Activated T-cell treated with anti-CD3 and anti-CD28 coated beads for 1 hour (primary cell): ENCODE results near the gene ATG14.
"Not testable (repeated sequence)": the region's sequence is repeated elsewhere in the genome, so short reads cannot be mapped to it uniquely, and the experiment has no call there.

Experiments used
- DNase-seq: peaks from one replicate; pipeline ENCODE4 v3.0.0-alpha.2; 2020; ENCODE audit warnings: low read depth

ATG14 gene

DNA sequence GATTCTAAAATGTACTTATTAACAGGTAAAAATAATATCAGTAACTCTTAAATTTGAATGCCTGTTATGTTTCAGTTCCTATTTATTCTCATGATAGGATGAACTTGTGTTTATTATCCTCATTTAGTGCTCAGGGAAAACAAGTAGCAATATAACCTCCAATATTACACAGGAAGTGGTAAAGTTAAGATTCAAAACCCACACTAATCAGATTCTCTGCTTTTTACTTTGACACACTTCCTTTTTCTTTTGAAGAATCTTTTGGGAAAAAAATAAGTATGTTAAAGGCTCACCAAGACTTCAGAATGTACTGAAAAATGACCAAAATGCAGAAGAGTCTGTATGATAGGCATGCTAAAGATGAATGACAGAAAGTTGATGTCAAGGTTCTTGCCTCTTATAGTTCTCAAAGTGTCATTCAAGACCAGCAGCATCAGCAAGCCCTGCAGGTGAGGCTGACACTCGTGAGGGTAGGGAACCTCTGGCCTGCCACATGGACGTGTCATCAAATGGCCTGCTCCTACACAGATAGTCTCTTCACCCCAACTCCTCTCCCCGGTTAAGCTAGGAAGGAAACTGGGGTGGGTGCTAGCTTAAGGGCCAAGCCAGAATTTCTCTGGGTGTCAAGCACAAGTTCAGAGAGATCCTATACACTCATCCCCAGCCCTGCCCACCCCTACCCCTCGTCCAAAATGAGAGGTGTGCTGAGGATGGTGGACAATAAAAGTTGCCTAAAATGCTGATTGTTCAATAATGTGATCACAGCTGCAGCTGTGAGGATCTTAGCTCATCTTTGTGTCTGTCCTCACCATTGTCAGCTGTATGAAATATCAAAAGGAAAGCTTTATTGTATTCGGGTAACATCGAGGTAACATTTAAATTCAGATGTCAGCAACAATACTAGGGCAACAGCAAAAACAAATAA is 22.5 kb upstream of the ATG14 start:
- no peak for DNase-seq

DNA sequence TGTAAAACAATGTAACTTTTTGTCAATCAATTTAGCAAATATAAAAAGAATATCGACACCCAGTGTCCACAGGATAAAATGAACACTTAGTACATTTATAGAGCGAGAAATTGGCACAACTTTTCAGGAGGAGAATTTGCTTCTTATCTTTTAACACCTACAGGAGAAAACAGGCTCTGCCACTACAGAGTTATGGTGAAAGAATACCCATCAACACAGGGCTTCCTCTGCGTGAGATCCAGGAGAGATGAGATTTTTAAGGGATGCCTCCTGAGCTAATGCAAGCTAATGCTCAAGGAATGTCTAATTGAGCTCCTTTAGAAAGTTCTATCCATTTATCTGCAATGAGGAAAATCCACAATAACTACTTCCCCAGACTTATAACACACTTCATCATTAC is 21.0 kb upstream of the ATG14 start:
- no peak for DNase-seq

DNA sequence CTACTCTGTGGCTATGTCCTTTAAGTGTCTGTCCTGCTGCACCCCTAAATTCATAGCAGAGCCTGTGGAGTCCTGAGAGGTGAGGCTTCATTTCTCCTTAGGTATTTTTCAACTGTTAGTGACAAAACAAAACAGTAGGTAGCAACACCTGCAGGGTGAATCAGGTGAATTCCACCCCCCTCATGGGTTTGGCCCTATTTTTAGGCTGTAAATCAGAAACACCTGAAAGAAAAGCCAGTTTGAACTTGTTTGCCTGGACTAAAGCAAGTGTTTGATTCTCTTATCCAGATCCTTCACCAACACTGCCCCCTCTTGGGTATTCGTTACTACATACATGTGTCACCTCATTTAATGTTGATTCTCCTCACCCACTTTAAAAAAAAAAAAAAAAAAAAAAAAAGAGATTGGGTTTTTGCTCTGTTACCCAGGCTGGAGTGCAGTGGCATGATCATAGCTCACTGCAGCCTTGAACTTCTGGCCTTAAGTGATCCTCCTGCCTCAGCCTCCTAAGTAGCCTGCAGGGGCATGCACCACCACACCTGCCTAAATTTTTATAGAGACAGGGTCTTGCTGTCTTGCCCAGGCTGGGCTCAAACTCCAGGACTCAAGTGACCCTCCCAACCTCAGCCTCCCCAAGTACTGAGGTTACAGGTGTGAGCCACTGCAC is 18.5 kb upstream of the ATG14 start:
- DNase-seq: no peak

DNA sequence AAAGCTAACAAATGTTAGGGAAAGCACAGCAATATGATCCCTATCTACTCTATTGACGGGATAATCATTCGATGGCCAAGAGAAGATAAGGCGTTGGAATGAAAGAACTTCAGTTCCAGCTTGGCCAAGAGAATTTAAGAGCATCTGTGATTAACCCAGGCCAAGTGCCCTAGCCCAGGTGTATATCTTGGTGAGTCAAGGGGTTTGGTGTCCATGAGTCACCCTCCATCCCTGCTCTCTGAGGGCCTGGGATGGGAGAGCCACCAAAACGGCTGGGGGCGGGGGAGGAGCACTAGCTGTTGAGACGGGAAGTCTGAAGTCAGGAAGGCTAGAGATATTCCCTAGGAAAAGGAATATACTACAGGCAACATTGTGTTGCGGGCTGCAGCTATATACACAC is 15.8 kb upstream of the ATG14 start:
- no peak for DNase-seq

DNA sequence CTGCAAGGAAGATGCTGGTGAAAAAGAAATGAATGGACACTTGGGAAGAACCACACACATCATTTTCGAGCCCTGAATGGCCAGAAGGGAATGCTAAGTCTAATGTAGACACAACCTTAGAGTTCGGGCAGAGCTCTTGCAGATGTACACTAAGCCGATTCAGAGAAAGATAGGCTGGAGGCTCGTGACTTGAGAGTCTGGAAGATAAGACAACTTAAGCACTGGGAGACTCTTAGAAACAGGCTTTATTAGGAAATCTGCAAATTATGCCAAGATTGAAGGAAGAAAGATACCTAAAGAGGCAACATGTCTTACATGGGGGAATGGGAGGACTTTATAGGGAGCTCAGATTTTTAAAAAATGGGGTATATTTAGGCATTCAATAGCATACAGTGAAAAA is 15.3 kb upstream of the ATG14 start:
- DNase-seq: no peak

DNA sequence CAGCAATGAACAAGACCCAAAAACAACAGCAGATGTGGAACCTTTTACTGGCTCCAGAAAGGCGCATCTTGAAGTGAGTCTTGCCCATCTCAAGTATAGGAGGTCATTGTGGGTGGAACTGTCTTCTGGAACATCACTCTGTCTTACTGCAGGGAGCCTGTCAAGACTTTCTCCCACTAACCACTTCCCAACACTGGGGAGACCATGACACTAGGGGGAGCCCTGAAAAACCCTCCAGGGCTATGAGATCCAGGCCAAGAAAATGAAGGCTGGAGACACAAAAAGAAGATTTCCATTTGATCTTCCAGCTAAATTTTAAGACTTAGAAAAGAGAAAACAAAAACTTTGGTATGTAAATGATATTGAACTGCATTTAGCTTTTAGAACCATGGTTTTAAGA is 13.5 kb upstream of the ATG14 start:
- no peak for DNase-seq

DNA sequence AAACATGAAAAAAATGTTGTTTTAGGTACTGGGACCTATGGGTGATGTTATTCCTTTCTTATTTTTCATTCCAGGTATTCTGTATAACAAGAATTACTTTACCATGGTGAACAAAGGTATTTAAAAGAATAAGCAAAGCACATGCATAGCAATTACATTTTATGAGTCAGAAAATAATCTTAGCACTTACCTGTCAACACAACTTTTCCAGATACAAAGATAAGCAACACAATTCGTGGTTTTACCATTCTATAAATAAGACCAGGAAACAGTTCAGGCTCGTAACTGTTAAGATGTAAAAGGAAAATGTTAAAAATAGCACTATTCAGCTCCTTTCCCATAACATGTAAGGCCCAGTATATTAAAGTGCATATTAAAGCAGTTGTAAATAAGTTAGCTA is 12.3 kb upstream of the ATG14 start:
- DNase-seq: no peak

DNA sequence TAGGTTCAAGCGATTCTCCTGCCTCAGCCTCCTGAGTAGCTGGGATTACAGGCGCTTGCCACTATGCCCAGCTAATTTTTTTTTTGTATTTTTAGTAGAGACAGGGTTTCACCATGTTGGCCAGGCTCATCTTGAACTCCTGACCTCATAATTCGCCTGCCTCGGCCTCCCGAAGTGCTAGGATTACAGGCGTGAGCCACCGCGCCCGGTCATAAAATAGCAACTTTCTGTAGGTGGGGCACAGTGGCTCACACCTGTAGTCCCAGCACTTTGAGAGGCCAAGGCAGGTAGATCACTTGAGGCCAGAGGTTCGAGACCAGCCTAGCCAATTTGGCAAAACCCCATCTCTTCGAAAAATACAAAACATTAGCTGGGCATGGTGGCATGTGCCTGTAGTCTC is 10.7 kb upstream of the ATG14 start:
- DNase-seq: not testable (repeated sequence)

DNA sequence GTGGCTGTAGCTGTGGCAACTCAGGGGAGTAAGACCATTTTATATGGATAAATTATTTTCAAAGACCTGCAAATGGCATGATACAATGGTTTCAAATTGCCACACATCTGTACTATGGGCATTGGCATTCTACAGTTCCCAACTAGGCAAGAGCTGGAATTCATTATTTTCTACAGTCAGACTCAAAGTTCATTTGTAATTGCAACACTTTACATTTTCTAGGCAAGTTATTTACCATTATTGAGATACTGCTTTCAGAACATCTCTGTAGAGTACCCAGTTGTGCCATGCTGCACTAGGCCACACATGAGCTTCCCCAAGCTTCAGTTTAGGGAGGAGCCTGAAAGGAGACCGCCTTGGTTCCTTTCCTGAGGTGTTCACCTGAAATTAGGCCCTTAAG is 8.0 kb upstream of the ATG14 start:
- DNase-seq: no peak

DNA sequence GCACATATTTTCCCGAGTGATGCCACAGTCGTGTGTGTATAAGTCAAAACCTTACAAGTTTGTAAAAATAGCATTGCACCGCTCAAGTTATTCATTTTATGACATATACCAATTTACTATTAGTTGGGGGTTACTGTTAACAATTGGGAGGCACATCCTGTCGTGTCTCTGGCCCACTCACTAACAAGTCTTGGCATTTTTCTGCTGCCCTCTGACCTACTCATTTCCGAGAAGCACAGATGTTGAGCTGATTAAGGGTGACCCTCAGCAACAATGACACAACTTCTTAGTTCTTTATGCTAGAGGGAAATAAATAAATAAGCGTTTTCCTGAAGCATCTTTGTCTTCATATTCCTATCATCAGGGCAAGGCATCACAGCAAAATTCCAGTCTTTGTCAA is 6.8 kb upstream of the ATG14 start:
- no peak for DNase-seq

DNA sequence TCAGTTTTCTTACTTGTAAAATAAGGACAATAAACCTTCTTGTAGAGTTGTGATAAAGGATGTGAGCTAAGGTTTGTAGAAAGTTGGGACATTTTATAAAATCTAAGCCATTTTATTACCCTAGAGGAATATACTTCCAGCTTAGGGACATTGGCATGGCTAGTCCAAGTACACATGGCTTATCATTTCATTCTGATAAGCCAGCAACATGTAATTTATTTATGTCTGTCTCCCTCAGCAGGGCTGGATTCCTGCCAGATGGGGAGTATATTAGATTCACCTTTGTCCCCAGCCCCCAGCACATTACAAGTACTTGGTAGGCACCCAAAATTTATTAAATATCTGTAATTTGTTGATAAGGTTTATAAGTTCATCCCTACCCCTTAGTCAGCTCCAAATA is 6.3 kb upstream of the ATG14 start:
- no peak for DNase-seq

DNA sequence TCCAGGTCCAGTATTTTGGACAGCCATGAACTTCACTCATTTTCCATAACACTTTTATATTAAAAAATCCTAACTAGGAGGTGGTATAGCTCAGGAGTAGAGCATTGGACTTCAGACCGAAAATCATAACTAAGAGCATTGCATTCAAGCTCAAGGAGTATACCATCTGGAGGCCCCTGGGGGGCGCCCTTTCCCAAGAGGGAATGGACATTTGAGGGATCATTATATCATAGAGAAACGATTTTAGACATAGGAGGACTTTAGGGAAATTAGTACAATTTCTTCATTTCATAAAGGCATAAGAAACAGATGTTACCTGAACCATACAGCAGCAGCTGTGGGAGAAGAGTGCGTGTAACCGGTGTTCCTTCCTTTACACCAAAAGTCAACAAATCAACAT is 5.2 kb upstream of the ATG14 start:
- no peak for DNase-seq

DNA sequence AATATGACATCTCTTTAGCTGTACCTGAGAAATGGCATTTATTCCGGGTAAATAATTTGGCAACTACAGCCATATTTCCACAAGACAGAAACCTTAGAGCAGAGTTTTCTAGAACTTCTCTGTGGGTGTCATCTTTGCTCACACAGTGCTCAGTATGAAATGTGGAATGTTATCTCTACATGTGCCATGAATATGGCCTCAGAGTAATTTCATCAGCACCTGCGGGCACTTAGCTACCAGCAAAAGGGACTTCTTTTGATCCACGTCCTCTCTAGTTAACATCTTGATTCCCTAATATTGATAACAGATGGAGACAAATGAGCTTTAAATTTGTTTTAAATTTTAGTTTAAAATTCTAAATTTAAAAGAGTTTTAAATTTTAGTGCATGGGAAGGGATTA is 2.9 kb upstream of the ATG14 start:
- no peak for DNase-seq

DNA sequence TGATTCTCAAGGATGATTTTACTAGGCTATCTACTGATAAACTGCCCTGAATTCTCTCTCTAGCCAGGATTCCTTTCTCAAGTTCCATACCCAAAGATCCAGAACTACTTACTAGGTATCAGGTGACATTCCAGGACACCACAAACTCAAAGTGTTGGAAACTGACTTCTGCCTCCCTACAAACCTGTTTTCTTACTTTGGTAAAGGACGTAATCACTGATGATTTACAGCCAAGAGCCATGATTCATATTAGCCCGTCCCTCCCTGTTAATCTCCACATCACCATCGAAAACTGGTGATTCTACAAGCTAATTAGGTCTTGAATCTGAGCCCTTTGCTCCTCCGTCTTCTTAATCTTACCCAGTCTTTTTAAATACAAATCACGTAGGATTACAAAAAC is 1.0 kb upstream of the ATG14 start:
- DNase-seq: no peak

DNA sequence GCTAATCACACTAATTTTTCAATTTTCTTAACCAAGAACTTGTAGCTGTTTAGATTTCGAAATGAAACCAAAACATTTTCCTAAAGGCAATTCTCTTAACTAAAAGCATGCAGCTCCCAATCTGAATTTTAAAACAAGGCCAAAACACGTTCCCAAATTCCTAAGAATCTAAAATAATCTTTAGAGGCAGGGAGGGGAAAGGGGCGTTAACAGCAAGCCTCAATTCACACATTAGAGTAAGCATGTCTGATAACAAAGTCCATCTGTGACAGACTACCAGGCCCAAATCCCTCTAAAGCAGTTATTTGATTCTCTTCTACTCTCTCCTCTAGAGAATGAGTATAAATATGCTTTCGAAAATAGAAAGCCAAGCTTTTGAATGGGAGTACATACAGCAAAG is 754 bp downstream of the ATG14 start:
- DNase-seq: no peak

DNA sequence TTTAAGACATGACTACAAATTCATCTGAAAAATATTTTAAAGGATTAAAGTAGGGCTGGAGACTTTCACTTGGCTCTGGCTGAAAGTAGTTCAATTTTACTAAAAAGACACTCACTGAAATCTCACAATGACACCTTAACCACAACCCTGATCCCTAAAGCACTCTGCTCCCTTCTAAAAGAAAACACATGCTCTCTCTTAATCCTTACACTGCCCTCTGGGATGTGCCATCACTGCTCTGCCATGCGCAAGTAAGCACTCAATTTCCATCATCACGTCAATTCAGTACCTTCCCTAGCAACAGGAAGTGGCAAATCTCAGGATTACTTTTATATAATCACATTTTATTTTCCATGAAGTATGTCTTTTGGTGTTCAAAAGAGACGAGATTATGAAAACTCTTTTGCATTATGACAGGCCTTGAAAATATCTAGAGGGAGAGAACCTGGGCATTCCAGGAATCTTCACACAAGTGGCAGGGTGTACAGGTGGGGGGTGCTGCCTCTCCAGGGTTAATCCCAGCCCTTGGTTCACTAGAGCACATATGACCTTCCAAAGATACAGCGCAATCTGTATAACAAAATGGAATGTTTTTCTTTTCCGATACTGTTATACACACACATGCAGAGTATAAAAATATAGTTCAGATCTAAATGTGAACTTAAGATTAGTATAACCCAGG is 7.3 kb downstream of the ATG14 start:
- no peak for DNase-seq

DNA sequence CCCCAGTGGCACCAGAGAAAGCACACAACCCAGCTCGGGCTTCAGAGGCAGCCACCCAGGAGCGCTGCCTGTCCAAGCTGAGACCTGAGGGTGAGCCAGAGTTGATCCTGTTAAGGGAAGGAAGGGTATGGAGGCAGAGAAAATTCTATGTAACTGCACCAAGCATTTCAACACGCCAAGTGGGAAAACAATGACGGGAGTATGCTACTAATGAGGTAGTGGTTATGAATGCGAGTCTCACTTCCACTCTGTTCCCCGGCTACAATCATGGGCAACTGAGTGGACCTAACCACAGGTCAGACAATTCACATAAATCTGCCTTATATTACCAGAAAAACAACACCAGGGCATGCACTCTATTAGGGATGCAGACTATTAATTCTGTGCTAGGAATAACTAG is 9.9 kb downstream of the ATG14 start:
- DNase-seq: no peak

DNA sequence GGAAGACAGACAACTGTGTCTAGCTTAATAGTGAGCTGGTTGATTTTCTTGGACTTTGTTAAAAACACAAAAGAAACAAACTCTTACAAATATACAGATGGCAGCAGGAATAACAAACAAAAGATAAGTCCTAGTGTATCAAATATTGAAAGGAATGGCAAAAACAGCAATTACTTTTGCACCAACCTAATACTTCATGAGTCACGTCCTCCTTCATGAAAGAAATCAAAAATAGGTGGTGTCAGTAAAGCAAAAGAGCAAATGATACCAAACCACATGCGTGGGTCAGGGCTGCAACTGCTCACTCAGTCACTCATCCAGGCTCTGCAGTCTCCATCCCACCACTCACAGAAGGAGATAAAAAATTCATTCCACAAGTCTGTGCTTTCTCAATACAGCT is 11.8 kb downstream of the ATG14 start:
- DNase-seq: no peak

DNA sequence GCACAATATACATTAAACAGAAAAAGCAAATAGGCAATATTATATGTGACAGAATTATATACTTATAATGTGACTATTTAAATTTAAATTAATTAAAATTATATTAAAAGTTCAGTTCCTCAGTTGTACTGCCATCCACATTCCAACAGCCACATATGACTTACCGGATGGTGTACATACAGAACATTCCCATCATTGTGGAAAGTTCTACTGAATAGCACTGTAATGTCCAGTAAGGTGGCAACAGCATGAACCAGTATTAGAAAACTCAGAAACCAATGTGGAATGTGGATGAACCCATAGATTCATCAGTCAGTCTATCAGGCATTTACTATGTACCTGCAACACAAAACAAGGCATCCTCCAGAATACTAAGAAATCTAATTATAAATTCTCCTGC is 12.4 kb downstream of the ATG14 start:
- DNase-seq: no peak

DNA sequence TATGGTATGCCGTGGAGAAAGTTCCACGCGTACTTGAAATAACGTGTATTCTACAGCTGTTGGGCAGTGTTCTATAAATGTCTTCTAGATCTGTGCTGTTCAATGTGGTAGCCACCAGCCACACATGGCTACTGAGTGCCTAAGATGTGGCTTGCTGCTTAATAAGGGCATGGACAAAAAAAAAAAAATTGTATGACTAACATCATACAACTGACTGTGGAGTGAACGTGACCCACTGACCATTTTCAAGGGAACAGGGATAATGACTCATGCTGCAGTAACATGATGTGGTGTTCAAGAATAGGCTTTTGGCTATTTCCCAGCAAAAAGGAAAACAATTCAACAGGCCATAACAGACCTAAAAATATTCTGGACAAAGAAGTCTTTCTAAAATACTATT is 13.0 kb downstream of the ATG14 start:
- DNase-seq: no peak

DNA sequence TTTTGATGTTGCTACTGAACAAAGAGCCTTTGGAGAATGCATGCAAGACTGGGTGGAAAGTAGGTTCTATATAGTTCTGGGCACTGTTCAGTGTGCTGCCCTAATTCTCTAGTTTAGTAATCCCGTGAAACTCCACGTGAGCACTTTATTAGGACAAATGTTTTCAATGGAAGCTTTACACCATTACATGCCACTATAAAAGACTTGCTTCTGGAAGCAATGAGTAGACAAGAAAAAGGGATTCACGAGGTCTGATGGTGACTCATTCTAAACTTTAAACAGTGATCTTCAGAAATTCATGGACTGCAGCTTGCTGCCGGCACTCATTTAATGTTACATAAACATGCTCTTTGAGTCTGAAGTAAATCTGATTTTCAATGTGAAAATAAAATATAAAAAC is 22.3 kb downstream of the ATG14 start:
- no peak for DNase-seq

DNA sequence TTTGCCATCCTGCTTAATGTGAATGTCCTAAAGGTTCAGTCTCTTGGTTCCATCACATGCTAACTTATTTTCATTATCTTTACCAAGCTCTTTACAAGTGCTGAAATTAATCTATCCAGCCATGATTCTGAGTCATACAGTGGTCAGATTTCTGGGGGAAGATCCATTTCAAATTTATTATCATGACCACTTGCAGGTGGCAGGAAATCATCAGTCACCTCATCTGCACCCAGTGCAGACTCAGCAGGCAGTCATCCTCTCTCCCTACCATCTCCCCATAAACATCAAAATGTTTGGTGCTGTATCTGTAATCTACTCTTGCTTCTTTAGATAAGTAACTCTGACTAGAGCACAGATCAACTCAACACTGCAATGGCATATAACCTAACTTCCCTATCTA is 23.5 kb downstream of the ATG14 start:
- DNase-seq: no peak

DNA sequence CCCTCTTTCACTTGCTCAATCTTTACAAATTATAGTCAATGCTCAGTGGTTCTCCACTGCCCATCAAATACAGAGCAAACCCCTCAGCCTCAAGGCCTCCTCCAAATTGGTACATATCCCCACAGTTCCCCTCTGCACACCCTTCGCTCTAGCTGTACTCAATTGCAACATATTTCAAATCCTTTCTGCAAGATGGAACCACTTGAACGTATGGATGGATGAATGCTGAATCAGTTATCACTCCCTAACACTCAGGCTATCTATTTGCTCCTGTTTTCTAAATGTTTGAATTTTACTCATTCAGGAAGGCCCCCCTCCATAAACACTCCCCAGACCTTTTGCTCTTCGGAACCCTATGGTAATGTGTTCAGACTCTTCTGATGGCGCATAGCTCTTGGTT is 24.5 kb downstream of the ATG14 start:
- DNase-seq: no peak
